ENCODE measurements around the gene HERC2. TPM values are rescaled to one million over a fixed set of nuclear protein-coding genes. Genes with fewer than 3 reads are reported as not detected.

The HERC2 gene
- total and polyA plus RNA-seq, 12 donors = 24.4 to 77.0 (median 60.3) TPM

- WGBS, 2 donors = 92% methylated on average over 25 of the region's 25 CpGs
- peaks cover 0 to 44% (median 34%) of the 10 kb centered on the region in 9 donors for H3K36me3 ChIP-seq
- H3K9me3 ChIP-seq = no peaks in the 10 kb centered on the region
- no peak for DNase-seq
- H3K4me3 ChIP-seq = no peak overlapping the region
- peaks cover 3 to 17% (median 14%) of the 10 kb centered on the region in 9 donors for H3K4me1 ChIP-seq
- no peak for TF ChIP-seq CTCF (IDR thresholded peaks at IDR 0.05)
- intact Hi-C loops (cut with DNase I) = no loop called here
- H3K27me3 ChIP-seq = peaks cover 0 to 20% (median 14%) of the 10 kb centered on the region in 7 donors
- no peak overlapping the region for H3K27ac ChIP-seq
- ATAC-seq = no peak
These were observed 212.1 kb downstream of the HERC2 start for GRCh38 chr15:28109626-28110455.

GRCh38 chr15:28107904-28108275, 214.1 kb downstream of the HERC2 start:
- no peak overlapping the region for H3K27ac ChIP-seq
- 48 to 49% methylated on average over 8 of the region's 8 CpGs for WGBS, 2 donors
- TF ChIP-seq CTCF (IDR thresholded peaks at IDR 0.05) = no peak

GRCh38 chr15:28107111-28107903, 214.7 kb downstream of the HERC2 start:
- intact Hi-C loops (cut with DNase I) = no loop called here
- peaks cover 3 to 17% (median 14%) of the 10 kb centered on the region in 9 donors for H3K4me1 ChIP-seq
- H3K9me3 ChIP-seq = no peaks in the 10 kb centered on the region
- DNase-seq (no peak), ATAC-seq (peak in 7 of 8 donors; percentile 38 to 69 (median 54))
- TF ChIP-seq CTCF (IDR thresholded peaks at IDR 0.05) = no peak
- 5 to 6% methylated on average over 63 of the region's 63 CpGs for WGBS, 2 donors
- peaks cover 0 to 19% (median 13%) of the 10 kb centered on the region in 9 donors for H3K36me3 ChIP-seq
- H3K4me3 ChIP-seq = peak overlapping the region; percentile 47 to 63 (median 58)
- peaks cover 0 to 27% (median 20%) of the 10 kb centered on the region in 7 donors for H3K27me3 ChIP-seq
- H3K27ac ChIP-seq = no peak overlapping the region

More at GRCh38 chr15:28107904-28108275, 214.1 kb downstream of the HERC2 start:
- peak overlapping the region in 8 of 10 donors; percentile 54 to 63 (median 59) for H3K4me3 ChIP-seq
- H3K36me3 ChIP-seq = peaks cover 0 to 25% (median 14%) of the 10 kb centered on the region in 9 donors
- peaks cover 3 to 17% (median 14%) of the 10 kb centered on the region in 9 donors for H3K4me1 ChIP-seq
- ATAC-seq (no peak), DNase-seq (no peak)
- H3K9me3 ChIP-seq = no peaks in the 10 kb centered on the region
- intact Hi-C loops (cut with DNase I) = no loop called here
- H3K27me3 ChIP-seq = peaks cover 0 to 27% (median 20%) of the 10 kb centered on the region in 7 donors

Measured in heart right ventricle (tissue), 16 donors.